Activated naive CD4-positive, alpha-beta T cell treated with anti-CD3 and anti-CD28 coated beads for 36 hours (primary cell): ENCODE results near the gene PCDHA11. TPM values are rescaled to one million over a fixed set of nuclear protein-coding genes. Genes with fewer than 3 reads are reported as not detected.
A peak's percentile ranks its signal among the peaks of the same experiment; 100 is the strongest.
"Not testable (repeated sequence)": the region's sequence is repeated elsewhere in the genome, so short reads cannot be mapped to it uniquely, and the experiment has no call there.

Source experiments
- CTCF ChIA-PET: fragments of 350-600 bp; sonication (Branson Sonifier 250); formaldehyde crosslinking; loops from one replicate; lab custom pipeline; 2021; ENCODE audit warnings: antibody characterized with exemption; lab: Charles Lee
- DNase-seq: peaks from one replicate; pipeline ENCODE4 v3.0.0-alpha.2; 2020
- H3K27ac Mint-ChIP-seq: one replicate; pipeline ENCODE4 v1.8.0; 2021; ENCODE audit warnings: mild to moderate bottlenecking, mixed read lengths
- H3K27me3 Mint-ChIP-seq: one replicate; pipeline ENCODE4 v1.8.0; 2021; ENCODE audit warnings: low read depth, mixed read lengths
- H3K36me3 Mint-ChIP-seq: one replicate; pipeline ENCODE4 v1.8.0; 2021; ENCODE audit warnings: low read depth, mixed read lengths
- H3K4me1 Mint-ChIP-seq: one replicate; pipeline ENCODE4 v1.8.0; 2021; ENCODE audit warnings: low read depth, mixed read lengths
- H3K4me3 Mint-ChIP-seq: one replicate; pipeline ENCODE4 v1.8.0; 2021; ENCODE audit warnings: mild to moderate bottlenecking, moderate library complexity, mixed read lengths
- H3K9me3 Mint-ChIP-seq: one replicate; pipeline ENCODE4 v1.8.0; 2021; ENCODE audit warnings: mixed read lengths
- intact Hi-C: fragments of 100-400 bp; cut with micrococcal nuclease; formaldehyde crosslinking; loops from one replicate; pipeline ENCODE4 v1.15.1; 2023
- total RNA-seq, 2 experiments: library from RNA; stranded (reverse); gene quantifications; one replicate each; pipeline ENCODE4 v1.2.3, GENCODE V29; 2021

Gene PCDHA11, protein sequence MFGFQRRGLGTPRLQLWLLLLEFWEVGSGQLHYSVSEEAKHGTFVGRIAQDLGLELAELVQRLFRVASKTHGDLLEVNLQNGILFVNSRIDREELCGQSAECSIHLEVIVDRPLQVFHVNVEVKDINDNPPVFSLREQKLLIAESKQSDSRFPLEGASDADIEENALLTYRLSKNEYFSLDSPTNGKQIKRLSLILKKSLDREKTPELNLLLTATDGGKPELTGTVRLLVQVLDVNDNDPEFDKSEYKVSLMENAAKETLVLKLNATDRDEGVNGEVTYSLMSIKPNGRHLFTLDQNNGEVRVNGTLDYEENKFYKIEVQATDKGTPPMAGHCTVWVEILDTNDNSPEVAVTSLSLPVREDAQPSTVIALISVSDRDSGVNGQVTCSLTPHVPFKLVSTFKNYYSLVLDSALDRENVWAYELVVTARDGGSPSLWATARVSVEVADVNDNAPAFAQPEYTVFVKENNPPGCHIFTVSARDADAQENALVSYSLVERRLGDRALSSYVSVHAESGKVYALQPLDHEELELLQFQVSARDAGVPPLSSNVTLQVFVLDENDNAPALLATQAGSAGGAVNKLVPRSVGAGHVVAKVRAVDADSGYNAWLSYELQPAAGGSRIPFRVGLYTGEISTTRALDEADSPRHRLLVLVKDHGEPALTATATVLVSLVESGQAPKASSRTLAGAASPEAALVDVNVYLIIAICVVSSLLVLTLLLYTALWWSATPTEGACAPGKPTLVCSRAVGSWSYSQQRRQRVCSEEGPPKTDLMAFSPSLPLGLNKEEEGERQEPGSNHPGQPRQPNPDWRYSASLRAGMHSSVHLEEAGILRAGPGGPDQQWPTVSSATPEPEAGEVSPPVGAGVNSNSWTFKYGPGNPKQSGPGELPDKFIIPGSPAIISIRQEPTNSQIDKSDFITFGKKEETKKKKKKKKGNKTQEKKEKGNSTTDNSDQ
- not detected for total RNA-seq

DNA sequence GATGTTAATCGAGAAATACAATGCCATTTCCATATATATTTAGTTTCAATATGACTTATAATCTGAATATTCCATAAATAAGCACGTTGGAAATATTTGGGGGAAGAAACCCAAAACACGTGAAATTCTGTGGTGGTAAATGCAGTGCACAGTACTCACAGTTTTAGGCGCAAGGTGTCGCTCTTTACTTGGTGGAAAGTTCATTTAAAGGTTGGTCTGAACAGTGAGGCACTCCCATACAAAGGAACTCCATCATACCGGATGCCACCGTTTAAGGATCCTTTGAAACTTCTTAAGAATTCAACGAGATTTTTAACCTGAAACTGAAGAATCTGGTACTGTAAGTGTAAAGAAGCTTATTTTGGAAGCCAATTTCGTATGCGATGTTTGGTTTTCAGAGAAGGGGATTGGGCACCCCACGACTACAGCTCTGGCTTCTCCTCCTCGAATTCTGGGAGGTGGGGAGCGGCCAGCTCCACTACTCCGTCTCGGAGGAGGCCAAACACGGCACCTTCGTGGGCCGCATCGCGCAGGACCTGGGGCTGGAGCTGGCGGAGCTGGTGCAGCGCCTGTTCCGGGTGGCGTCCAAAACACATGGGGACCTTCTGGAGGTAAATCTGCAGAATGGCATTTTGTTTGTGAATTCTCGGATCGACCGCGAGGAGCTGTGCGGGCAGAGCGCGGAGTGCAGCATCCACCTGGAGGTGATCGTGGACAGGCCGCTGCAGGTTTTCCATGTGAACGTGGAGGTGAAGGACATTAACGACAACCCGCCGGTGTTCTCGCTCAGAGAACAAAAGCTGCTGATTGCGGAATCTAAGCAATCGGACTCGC, at the start of gene PCDHA11:
PCDHA11 (plus strand) TSS at position 237 of the 834 bp plus-strand sequence; CDS start at position 384, 147 bp downstream.
- Mint-ChIP-seq H3K27ac (no peak within 1 kb of the TSS), H3K4me1 (no peaks in the 10 kb centered on the region), H3K4me3 (no peak within 1 kb of the TSS), H3K36me3 (peaks cover 4% of the 10 kb centered on the region), H3K27me3 (peaks cover 32% of the 10 kb centered on the region), H3K9me3 (peaks cover 7% of the 10 kb centered on the region)
- CTCF ChIA-PET, result no interaction called here
- DNase-seq, result no peak
- intact Hi-C loops, result loop anchor here (1.0 kb wide), 1 partner anchor 172 kb away; no protein-coding TSS in a partner anchor

DNA sequence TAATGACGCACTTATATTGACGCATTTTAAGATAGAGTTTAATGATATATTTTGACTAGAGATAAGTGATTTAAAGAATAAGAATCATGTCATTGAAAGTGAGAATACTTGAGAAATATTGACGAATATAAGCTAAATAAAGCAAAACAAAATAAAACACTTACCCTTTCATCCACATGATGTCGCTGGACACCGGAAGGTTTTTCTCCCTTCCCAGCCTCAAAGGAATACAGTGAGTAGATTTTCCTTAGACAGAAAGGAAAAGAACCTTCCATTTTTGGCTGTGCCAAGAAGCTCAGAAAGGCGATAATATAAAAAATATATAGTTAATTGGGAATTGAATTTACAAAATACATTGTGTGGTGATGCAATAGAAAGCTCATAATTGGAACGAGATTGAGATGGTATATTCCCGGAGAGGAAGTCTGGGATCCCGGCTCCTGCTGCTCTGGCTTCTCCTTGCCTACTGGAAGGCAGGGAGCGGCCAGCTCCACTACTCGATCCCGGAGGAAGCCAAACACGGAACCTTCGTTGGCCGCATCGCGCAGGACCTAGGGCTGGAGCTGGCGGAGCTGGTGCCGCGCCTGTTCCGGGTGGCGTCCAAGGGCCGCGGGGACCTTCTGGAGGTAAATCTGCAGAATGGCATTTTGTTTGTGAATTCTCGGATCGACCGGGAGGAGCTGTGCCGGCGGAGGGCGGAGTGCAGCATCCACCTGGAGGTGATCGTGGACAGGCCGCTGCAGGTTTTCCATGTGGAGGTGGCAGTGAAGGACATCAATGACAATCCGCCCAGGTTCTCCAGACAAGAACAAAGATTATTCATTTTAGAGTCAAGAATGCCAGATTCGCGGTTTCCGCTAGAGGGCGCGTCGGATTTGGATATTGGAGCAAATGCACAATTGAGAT, 47.1 kb upstream of the PCDHA11 start, which contains the start of gene PCDHA5:
PCDHA5 (plus strand) TSS at position 239 of the 906 bp plus-strand sequence.
- peaks cover 25% of the 10 kb centered on the region for H3K27me3 Mint-ChIP-seq
- DNase-seq, result peak; percentile 57
- H3K9me3 Mint-ChIP-seq, result peaks cover 6% of the 10 kb centered on the region
- H3K4me1 Mint-ChIP-seq, result no peaks in the 10 kb centered on the region
- peaks cover 5% of the 10 kb centered on the region for H3K36me3 Mint-ChIP-seq
- intact Hi-C loops, result loop anchor here (5.0 kb wide), 1 partner anchor 221 kb away; no protein-coding TSS in a partner anchor
- CTCF ChIA-PET, result interaction anchor here (0.6 to 1.4 kb wide), 6 partner anchors 9 to 554 kb away, joined by 3 read pairs; partner anchors contain the start of gene PCDHB1
- H3K27ac Mint-ChIP-seq, result no peak within 1 kb of the TSS
- no peak within 1 kb of the TSS for H3K4me3 Mint-ChIP-seq

DNA sequence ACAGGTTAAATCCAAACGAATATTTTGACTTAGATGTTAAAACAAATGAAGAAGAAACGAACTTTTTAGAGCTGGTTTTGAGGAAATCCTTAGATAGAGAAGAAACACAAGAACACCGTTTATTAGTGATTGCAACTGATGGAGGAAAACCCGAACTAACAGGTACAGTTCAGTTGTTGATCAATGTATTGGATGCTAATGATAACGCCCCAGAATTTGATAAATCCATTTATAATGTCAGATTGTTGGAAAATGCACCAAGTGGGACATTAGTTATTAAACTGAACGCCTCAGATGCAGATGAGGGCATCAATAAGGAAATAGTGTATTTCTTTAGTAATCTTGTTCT, 46.5 kb upstream of the PCDHA11 start:
- no peak for DNase-seq
- intact Hi-C loops, result loop anchor here (5.0 kb wide), 1 partner anchor 220 kb away; no protein-coding TSS in a partner anchor
- Mint-ChIP-seq H3K36me3 (peaks cover 7% of the 10 kb centered on the region), H3K4me3 (no peak overlapping the region), H3K9me3 (peaks cover 8% of the 10 kb centered on the region), H3K4me1 (no peaks in the 10 kb centered on the region), H3K27me3 (peaks cover 29% of the 10 kb centered on the region), H3K27ac (no peak overlapping the region)
- CTCF ChIA-PET, result interaction anchor here (0.6 to 1.4 kb wide), 2 partner anchors 10 to 71 kb away, joined by 3 read pairs; no protein-coding TSS in a partner anchor

DNA sequence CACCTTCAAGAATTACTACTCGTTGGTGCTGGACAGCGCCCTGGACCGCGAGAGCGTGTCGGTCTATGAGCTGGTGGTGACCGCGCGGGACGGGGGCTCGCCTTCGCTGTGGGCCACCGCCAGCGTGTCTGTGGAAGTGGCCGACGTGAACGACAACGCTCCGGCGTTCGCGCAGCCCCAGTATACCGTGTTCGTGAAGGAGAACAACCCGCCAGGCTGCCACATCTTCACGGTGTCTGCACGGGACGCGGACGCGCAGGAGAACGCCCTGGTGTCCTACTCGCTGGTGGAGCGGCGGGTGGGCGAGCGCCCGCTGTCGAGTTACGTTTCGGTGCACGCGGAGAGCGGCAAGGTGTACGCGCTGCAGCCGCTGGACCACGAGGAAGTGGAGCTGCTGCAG, 45.8 kb upstream of the PCDHA11 start:
- DNase-seq, H3K4me1 Mint-ChIP-seq, CTCF ChIA-PET, H3K4me3 Mint-ChIP-seq, H3K27ac Mint-ChIP-seq: not testable (repeated sequence)
- intact Hi-C loops, result loop anchor here (5.0 kb wide), 1 partner anchor 219 kb away; no protein-coding TSS in a partner anchor
- peaks cover 33% of the 10 kb centered on the region for H3K27me3 Mint-ChIP-seq
- H3K9me3 Mint-ChIP-seq, result peaks cover 12% of the 10 kb centered on the region
- peaks cover 11% of the 10 kb centered on the region for H3K36me3 Mint-ChIP-seq

DNA sequence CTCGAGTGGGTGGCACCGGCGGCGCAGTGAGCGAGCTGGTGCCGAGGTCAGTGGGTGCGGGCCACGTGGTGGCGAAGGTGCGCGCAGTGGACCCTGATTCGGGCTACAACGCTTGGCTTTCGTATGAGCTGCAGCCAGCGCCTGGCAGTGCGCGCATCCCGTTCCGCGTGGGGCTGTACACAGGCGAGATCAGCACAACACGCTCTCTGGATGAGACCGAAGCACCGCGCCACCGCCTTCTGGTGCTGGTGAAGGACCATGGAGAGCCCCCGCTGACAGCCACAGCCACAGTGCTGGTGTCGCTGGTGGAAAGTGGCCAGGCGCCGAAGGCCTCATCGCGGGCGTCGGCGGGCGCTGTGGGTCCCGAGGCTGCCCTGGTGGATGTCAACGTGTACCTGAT, 45.3 kb upstream of the PCDHA11 start:
- H3K9me3 Mint-ChIP-seq, result peaks cover 13% of the 10 kb centered on the region
- no peak overlapping the region for H3K4me3 Mint-ChIP-seq
- peaks cover 37% of the 10 kb centered on the region for H3K27me3 Mint-ChIP-seq
- H3K27ac Mint-ChIP-seq, result no peak overlapping the region
- CTCF ChIA-PET, result no interaction called here
- H3K36me3 Mint-ChIP-seq, result peaks cover 12% of the 10 kb centered on the region
- no peak for DNase-seq
- intact Hi-C loops, result loop anchor here (5.0 kb wide), 1 partner anchor 219 kb away; no protein-coding TSS in a partner anchor
- no peaks in the 10 kb centered on the region for H3K4me1 Mint-ChIP-seq

DNA sequence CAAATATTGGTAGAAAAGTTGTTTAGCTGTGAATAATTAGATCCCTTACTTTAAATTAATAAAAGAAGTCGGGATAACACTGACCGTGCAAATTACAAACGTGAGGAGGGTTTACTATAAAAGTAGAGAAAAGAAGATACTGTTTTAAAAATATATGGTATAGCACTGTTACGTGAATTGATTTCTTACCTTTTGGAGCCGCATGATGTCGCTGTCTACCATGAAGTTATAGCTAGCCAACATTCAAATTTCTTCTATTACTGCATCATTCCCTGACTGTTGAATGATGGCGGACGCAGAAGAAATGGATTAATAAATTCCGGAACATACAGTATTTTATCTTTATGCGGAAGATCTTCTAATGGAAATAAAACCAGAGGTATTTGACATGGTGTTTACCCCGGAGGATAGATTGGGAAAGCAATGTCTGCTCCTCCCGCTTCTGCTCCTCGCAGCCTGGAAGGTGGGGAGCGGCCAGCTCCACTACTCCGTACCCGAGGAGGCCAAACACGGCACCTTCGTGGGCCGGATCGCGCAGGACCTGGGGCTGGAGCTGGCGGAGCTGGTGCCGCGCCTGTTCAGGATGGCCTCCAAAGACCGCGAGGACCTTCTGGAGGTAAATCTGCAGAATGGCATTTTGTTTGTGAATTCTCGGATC, 40.9 kb upstream of the PCDHA11 start, which contains the start of gene PCDHA6:
PCDHA6 (plus strand) TSS at position 257 of the 658 bp plus-strand sequence; CDS start at position 389, 132 bp downstream.
- Mint-ChIP-seq H3K4me1 (no peaks in the 10 kb centered on the region), H3K36me3 (peaks cover 10% of the 10 kb centered on the region), H3K27ac (no peak within 1 kb of the TSS), H3K27me3 (peaks cover 45% of the 10 kb centered on the region), H3K9me3 (peaks cover 17% of the 10 kb centered on the region), H3K4me3 (no peak within 1 kb of the TSS)
- no peak for DNase-seq
- CTCF ChIA-PET, result interaction anchor here (0.7 kb wide), 1 partner anchor 71 kb away, joined by 3 read pairs; no protein-coding TSS in a partner anchor
- intact Hi-C loops, result no loop called here

DNA sequence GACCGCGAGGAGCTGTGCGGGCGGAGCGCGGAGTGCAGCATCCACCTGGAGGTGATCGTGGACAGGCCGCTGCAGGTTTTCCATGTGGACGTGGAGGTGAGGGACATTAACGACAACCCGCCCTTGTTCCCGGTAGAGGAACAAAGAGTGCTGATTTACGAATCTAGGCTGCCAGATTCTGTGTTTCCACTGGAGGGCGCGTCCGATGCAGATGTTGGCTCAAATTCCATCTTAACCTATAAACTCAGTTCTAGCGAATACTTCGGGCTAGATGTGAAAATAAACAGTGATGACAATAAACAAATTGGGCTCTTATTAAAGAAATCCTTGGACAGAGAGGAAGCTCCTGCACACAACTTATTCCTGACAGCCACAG, 40.4 kb upstream of the PCDHA11 start:
- DNase-seq, result no peak
- no peak overlapping the region for H3K4me3 Mint-ChIP-seq
- no peaks in the 10 kb centered on the region for H3K4me1 Mint-ChIP-seq
- no peak overlapping the region for H3K27ac Mint-ChIP-seq
- intact Hi-C loops, result no loop called here
- CTCF ChIA-PET, result interaction anchor here (0.7 kb wide), 1 partner anchor 72 kb away, joined by 3 read pairs; no protein-coding TSS in a partner anchor
- H3K27me3 Mint-ChIP-seq, result peaks cover 49% of the 10 kb centered on the region
- peaks cover 10% of the 10 kb centered on the region for H3K36me3 Mint-ChIP-seq
- peaks cover 19% of the 10 kb centered on the region for H3K9me3 Mint-ChIP-seq

DNA sequence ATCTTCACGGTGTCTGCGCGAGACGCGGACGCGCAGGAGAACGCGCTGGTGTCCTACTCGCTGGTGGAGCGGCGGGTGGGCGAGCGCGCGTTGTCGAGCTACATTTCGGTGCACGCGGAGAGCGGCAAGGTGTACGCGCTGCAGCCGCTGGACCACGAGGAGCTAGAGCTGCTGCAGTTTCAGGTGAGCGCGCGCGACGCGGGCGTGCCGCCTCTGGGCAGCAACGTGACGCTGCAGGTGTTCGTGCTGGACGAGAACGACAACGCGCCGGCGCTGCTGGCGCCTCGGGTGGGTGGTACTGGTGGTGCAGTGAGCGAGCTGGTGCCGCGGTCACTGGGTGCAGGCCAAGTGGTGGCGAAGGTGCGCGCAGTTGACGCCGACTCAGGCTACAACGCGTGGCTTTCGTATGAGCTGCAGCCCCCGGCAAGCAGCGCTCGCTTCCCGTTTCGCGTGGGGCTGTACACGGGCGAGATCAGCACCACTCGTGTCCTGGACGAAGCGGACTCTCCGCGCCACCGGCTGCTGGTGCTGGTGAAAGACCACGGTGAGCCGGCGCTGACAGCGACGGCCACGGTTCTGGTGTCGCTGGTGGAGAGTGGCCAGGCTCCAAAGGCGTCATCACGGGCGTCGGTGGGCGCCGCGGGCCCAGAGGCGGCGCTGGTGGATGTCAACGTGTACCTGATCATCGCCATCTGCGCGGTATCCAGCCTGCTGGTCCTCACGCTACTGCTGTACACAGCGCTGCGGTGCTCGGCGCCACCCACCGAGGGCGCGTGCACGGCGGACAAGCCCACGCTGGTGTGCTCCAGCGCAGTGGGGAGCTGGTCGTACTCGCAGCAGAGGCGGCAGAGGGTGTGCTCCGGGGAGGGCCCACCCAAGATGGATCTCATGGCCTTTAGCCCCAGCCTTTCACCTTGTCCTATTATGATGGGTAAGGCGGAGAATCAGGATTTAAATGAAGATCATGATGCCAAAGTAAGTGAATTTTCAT, 39.0 kb upstream of the PCDHA11 start:
- CTCF ChIA-PET, result interaction anchor here (0.5 to 1.5 kb wide), 2 partner anchors 13 to 30 kb away, joined by 3 read pairs; no protein-coding TSS in a partner anchor
- peaks cover 25% of the 10 kb centered on the region for H3K9me3 Mint-ChIP-seq
- H3K36me3 Mint-ChIP-seq, result peaks cover 15% of the 10 kb centered on the region
- intact Hi-C loops, H3K4me3 Mint-ChIP-seq, H3K27ac Mint-ChIP-seq, H3K4me1 Mint-ChIP-seq, DNase-seq: not testable (repeated sequence)
- H3K27me3 Mint-ChIP-seq, result peaks cover 56% of the 10 kb centered on the region

DNA sequence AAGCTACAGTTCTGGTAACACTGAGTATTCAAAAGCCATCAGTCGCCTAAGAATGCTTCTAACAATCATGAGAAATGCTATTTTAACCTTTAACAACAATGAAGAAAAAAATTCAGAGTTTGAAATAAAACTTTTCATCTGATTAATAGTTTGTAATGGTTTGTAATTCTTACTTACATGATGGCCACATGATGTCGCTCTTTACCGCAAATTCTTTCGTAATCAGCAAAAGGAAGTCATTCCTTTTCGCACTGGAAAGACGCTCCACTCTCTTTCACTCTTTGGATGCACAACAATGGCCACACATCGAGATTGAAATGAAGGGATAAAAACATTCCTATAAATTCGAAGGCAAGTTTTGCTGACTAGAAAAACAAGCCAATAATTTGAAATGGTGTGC, 34.8 kb upstream of the PCDHA11 start, which contains the start of gene PCDHA7:
PCDHA7 (plus strand) TSS at position 277 of the 400 bp plus-strand sequence; CDS start at position 392, 115 bp downstream.
- H3K36me3 Mint-ChIP-seq, result peaks cover 7% of the 10 kb centered on the region
- DNase-seq, result no peak
- H3K4me1 Mint-ChIP-seq, result no peaks in the 10 kb centered on the region
- H3K9me3 Mint-ChIP-seq, result peaks cover 15% of the 10 kb centered on the region
- H3K4me3 Mint-ChIP-seq, result no peak within 1 kb of the TSS
- CTCF ChIA-PET, result interaction anchor here (0.7 to 1.0 kb wide), 2 partner anchors 9 to 24 kb away, joined by 3 read pairs; no protein-coding TSS in a partner anchor
- no peak within 1 kb of the TSS for H3K27ac Mint-ChIP-seq
- H3K27me3 Mint-ChIP-seq, result peaks cover 37% of the 10 kb centered on the region
- intact Hi-C loops, result no loop called here
